ENCODE measurements around the gene ZNF316.
"Not testable (repeated sequence)": the region's sequence is repeated elsewhere in the genome, so short reads cannot be mapped to it uniquely, and the experiment has no call there.

- TF ChIP-seq CTCF, POLR2A (IDR thresholded peaks at IDR 0.05): not testable (repeated sequence)
These were observed 33.7 kb downstream of the ZNF316 start for GRCh38 chr7:6670851-6671250.
